Measurements from ENCODE around the gene ITIH3. TPM values are rescaled to one million over a fixed set of nuclear protein-coding genes. Genes with fewer than 3 reads are reported as not detected.

ITIH3 gene
- total RNA-seq, 4 donors from 2014 or later = 0.83 to 3.2 (median 1.5) TPM

DNA sequence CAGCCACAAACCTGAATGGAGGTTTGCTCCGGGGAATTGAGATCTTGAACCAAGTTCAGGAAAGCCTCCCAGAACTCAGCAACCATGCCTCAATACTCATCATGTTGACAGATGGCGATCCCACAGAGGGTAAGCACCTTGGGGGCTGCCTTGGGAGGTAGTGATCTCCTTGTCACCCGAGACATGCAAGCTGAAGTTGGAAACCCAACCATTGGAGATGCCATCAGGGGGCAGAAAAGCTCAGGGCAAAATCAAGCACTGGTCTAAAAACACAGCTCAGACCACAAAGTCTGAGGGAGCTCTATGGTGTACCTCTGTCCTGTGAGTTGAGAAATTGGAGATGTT, 11.4 kb upstream of the ITIH3 start:
- H3K4me3 ChIP-seq = no peak overlapping the region
- intact Hi-C loops (cut with DNase I) = no loop called here
- DNase-seq (ENCODE audit: extremely low spot score) = no peak
- H3K27ac ChIP-seq (replicated peaks in 1 of 4) = no peak overlapping the region
- H3K4me1 ChIP-seq = no peaks in the 10 kb centered on the region
- TF ChIP-seq POLR2A (IDR thresholded peaks at IDR 0.05; ENCODE audit: low read depth) (no peak), POLR2AphosphoS5 (IDR thresholded peaks at IDR 0.05) (no peak)
- TF ChIP-seq, protein P1, sequence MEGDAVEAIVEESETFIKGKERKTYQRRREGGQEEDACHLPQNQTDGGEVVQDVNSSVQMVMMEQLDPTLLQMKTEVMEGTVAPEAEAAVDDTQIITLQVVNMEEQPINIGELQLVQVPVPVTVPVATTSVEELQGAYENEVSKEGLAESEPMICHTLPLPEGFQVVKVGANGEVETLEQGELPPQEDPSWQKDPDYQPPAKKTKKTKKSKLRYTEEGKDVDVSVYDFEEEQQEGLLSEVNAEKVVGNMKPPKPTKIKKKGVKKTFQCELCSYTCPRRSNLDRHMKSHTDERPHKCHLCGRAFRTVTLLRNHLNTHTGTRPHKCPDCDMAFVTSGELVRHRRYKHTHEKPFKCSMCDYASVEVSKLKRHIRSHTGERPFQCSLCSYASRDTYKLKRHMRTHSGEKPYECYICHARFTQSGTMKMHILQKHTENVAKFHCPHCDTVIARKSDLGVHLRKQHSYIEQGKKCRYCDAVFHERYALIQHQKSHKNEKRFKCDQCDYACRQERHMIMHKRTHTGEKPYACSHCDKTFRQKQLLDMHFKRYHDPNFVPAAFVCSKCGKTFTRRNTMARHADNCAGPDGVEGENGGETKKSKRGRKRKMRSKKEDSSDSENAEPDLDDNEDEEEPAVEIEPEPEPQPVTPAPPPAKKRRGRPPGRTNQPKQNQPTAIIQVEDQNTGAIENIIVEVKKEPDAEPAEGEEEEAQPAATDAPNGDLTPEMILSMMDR (IDR thresholded peaks at IDR 0.05) = peak in 1 of 3 experiments; percentile 11
- WGBS = 84% methylated on average over 2 of the region's 3 CpGs
- no peaks in the 10 kb centered on the region for H3K36me3 ChIP-seq
- H3K9me3 ChIP-seq = no peaks in the 10 kb centered on the region
- peaks cover 0 to 5% (median 0%) of the 10 kb centered on the region in 4 donors for H3K27me3 ChIP-seq

DNA sequence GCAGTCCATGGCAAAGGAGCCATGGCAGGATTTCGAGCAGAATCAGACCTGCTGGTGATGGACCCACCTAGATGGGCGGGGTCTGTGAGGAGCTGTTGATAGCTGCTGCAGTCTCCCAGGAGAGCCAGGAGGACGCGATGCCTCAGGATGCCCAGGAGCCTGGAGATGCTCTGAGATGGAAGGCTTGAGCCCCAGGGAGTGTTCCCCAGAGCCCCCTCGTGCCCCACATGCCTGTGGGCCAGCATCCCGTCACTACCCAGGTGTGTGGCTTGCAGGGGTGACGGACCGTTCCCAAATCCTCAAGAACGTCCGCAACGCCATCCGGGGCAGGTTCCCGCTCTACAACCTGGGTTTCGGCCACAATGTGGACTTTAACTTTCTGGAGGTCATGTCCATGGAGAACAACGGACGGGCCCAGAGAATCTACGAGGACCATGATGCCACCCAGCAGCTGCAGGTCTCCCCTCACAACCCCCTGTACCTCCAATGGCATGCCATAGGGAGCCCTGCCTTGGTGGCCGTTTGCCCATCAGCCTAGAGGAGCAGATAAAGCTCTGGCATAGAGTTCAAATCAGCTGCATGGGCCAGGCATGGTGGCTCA, 10.5 kb upstream of the ITIH3 start:
- DNase-seq (ENCODE audit: extremely low spot score) = no peak
- no peaks in the 10 kb centered on the region for H3K9me3 ChIP-seq
- 83% methylated on average over 14 of the region's 18 CpGs for WGBS
- no peak overlapping the region for H3K27ac ChIP-seq (replicated peaks in 1 of 4)
- H3K36me3 ChIP-seq = no peaks in the 10 kb centered on the region
- intact Hi-C loops (cut with DNase I) = no loop called here
- H3K27me3 ChIP-seq = peaks cover 0 to 5% (median 0%) of the 10 kb centered on the region in 4 donors
- H3K4me1 ChIP-seq = no peaks in the 10 kb centered on the region
- TF ChIP-seq, protein P1 (IDR thresholded peaks at IDR 0.05) = no peak
- no peak for TF ChIP-seq EP300 (IDR thresholded peaks at IDR 0.05)
- no peak for TF ChIP-seq POLR2A (IDR thresholded peaks at IDR 0.05; ENCODE audit: low read depth)
- no peak for TF ChIP-seq POLR2AphosphoS5 (IDR thresholded peaks at IDR 0.05)
- H3K4me3 ChIP-seq = no peak overlapping the region

DNA sequence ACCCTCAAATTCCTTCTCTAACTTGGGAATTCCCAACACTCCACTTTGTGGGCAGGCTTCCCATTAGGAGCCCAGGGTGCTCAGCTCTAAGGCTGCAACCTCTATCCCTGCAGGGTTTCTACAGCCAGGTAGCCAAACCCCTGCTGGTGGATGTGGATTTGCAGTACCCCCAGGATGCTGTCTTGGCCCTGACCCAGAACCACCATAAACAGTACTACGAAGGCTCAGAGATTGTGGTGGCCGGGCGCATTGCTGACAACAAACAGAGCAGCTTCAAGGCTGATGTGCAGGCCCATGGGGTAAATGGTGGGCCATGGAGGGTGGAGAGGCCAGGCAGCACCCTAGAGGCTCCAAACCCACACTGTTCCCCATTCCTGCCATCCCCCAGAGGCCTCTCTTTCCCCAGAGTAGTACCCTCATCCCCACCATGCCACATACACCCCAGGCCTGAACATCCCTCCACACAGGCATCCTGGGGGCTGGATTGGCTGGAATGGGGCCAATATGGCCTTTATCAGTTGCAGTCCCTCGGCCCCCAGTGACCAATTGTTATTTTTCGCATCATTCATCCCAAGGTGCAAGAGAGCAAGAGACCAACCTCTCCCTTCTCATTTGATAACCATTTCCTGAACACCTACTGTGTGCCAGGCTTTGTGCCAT, 9.5 kb upstream of the ITIH3 start:
- WGBS = 94% methylated on average over 2 of the region's 5 CpGs
- Histone ChIP-seq H3K9me3 (no peaks in the 10 kb centered on the region), H3K27ac (replicated peaks in 1 of 4) (no peak overlapping the region), H3K27me3 (peaks cover 0 to 5% (median 0%) of the 10 kb centered on the region in 4 donors), H3K36me3 (no peaks in the 10 kb centered on the region), H3K4me1 (no peaks in the 10 kb centered on the region), H3K4me3 (no peak overlapping the region)
- DNase-seq (ENCODE audit: extremely low spot score) = no peak
- TF ChIP-seq EP300 (IDR thresholded peaks at IDR 0.05) (no peak), POLR2AphosphoS5 (IDR thresholded peaks at IDR 0.05) (no peak), POLR2A (IDR thresholded peaks at IDR 0.05; ENCODE audit: low read depth) (no peak)
- TF ChIP-seq, protein P1 (IDR thresholded peaks at IDR 0.05) = no peak
- intact Hi-C loops (cut with DNase I) = no loop called here

DNA sequence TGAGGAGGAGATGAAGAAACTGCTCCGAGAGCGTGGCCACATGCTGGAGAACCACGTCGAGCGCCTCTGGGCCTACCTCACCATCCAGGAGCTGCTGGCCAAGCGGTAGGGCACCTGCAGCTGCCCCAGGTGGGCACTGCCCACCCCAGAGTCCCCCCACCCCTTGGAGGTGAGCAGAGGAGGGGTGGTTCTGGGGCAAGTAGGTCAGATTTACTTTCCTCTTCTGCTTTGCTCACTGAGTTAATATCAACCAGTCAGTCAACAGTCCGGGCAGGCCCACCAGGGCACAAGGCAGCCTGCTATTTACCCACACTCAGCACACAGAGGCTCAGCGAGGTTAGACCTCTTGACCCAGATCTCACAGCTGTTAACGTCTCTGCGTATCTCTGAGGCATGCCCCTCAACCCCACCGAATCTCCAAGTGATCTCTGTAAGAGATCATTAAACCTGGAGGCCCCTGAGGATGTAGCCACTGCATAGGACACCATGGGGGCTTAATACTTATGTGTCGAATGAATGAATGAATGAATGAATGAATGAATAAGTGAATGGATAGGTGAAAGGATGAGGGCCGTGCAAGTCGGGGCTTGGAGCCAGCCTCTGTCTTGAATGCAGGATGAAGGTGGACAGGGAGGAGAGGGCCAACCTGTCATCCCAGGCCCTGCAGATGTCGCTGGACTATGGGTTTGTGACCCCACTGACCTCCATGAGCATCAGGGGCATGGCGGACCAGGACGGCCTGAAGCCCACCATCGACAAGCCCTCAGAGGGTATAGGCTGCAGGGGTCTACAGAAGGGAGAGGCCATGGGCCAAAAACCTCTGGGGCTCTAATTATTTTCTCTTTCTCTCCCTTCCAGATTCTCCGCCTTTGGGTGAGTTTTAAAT, 8.0 kb upstream of the ITIH3 start:
- Histone ChIP-seq H3K4me3 (no peak overlapping the region), H3K9me3 (no peaks in the 10 kb centered on the region), H3K4me1 (no peaks in the 10 kb centered on the region), H3K27ac (replicated peaks in 1 of 4) (no peak overlapping the region), H3K36me3 (no peaks in the 10 kb centered on the region), H3K27me3 (peaks cover 0 to 5% (median 0%) of the 10 kb centered on the region in 4 donors)
- intact Hi-C loops (cut with DNase I) = no loop called here
- WGBS = 90% methylated on average over 19 of the region's 19 CpGs
- DNase-seq (ENCODE audit: extremely low spot score) = no peak
- no peak for TF ChIP-seq POLR2A (IDR thresholded peaks at IDR 0.05; ENCODE audit: low read depth)
- TF ChIP-seq EP300 (IDR thresholded peaks at IDR 0.05) = no peak
- TF ChIP-seq, protein P1 (IDR thresholded peaks at IDR 0.05) = no peak
- no peak for TF ChIP-seq POLR2AphosphoS5 (IDR thresholded peaks at IDR 0.05)

Data from esophagus muscularis mucosa (tissue), 4 donors.